Left lung (tissue), 10 donors: ENCODE measurements around the gene ZBTB11. TPM values are rescaled to one million over a fixed set of nuclear protein-coding genes. Genes with fewer than 3 reads are reported as not detected.

Source experiments
- ATAC-seq: fragments of 200-7000 bp; cut with Tn5 transposase; one replicate; pipeline ENCODE4 v1.9.1; 2020; ENCODE audit warnings: moderate library complexity
- DNase-seq, 4 donors: peaks; one replicate each; pipeline ENCODE4 v3.0.0-alpha.2; 2013 to 2020
- H3K27ac ChIP-seq, 2 donors: fragments of 200-600 bp; sonication (generic) in 1 of 2; one replicate each; pipeline versions ENCODE4 v1.5.0 to v1.8.0; 2020 to 2021
- H3K27me3 ChIP-seq, 2 donors: fragments of 200-600 bp; sonication (generic) in 1 of 2; one replicate each; pipeline versions ENCODE4 v1.5.0 to v1.8.0; 2020 to 2021
- H3K36me3 ChIP-seq, 2 donors: fragments of 200-600 bp; sonication (generic) in 1 of 2; one replicate each; pipeline versions ENCODE4 v1.5.0 to v1.8.0; 2020 to 2021
- H3K4me1 ChIP-seq, 2 donors: fragments of 200-600 bp; one replicate each; pipeline ENCODE4 v1.8.0; 2021
- H3K4me3 ChIP-seq, 2 donors: fragments of 200-600 bp; sonication (generic) in 1 of 2; one replicate each; pipeline versions ENCODE4 v1.5.0 to v1.8.0; 2020 to 2021; ENCODE audit warnings: mild to moderate bottlenecking in 1 of 2
- H3K9me3 ChIP-seq, 2 donors: fragments of 200-600 bp; sonication (generic) in 1 of 2; one replicate each; pipeline versions ENCODE4 v1.5.0 to v1.8.0; 2020 to 2021
- CTCF ChIP-seq, 2 donors: fragments of 200-600 bp; sonication (generic) in 1 of 2; IDR thresholded peaks; one replicate each; pipeline versions ENCODE4 v1.5.0 to v1.8.0; 2021; ENCODE audit warnings: antibody characterized with exemption in 2 of 2
- intact Hi-C, 2 donors: fragments of 100-400 bp; cut with DNase I; formaldehyde crosslinking; loops; one replicate each; pipeline versions ENCODE4 v1.11.2 to v1.14.2; 2022
- polyA plus RNA-seq, 6 donors: library from polyadenylated mRNA; unstranded; fragments of 120-200 nt; gene quantifications; one replicate each; pipeline ENCODE4 v1.2.1, GENCODE V29; 2013; ENCODE audit not compliant: insufficient read length in 6 of 6
- total RNA-seq, 2 donors: library from RNA; stranded (reverse); fragmentation: NEBNext Ultra II Directional; extraction: Animal tissue kit (Norgen Biotek cat#: 25700); gene quantifications; one replicate each; pipeline ENCODE4 v1.2.1, GENCODE V29; 2021
- donor health status: DM: no; HTN: yes; CAD: no.
- donor health status: DM: no; HTN: no; CAD: no.

ZBTB11 gene
- total and polyA plus RNA-seq, 8 donors, result 16.6 to 27.7 (median 25.7) TPM

GRCh38 chr3:101629219-101629618 lies 47.7 kb downstream of the ZBTB11 start:
- DNase-seq, result no peak
- intact Hi-C loops, result no loop called here
- no peak for TF ChIP-seq CTCF (IDR thresholded peaks at IDR 0.05)
- H3K4me3 ChIP-seq, result no peak overlapping the region
- H3K4me1 ChIP-seq, result no peaks in the 10 kb centered on the region
- no peak overlapping the region for H3K27ac ChIP-seq
- H3K36me3 ChIP-seq, result no peaks in the 10 kb centered on the region
- H3K9me3 ChIP-seq, result no peaks in the 10 kb centered on the region
- no peak for ATAC-seq
- no peaks in the 10 kb centered on the region for H3K27me3 ChIP-seq

- H3K27me3 ChIP-seq, result no peaks in the 10 kb centered on the region
- H3K27ac ChIP-seq, result no peak overlapping the region
- TF ChIP-seq CTCF (IDR thresholded peaks at IDR 0.05), result no peak
- no peaks in the 10 kb centered on the region for H3K9me3 ChIP-seq
- no peak for ATAC-seq
- intact Hi-C loops, result no loop called here
- H3K4me3 ChIP-seq, result no peak overlapping the region
- no peaks in the 10 kb centered on the region for H3K36me3 ChIP-seq
- no peaks in the 10 kb centered on the region for H3K4me1 ChIP-seq
- DNase-seq, result no peak
Observed at GRCh38 chr3:101625879-101626278, 51.1 kb downstream of the ZBTB11 start.

DNA sequence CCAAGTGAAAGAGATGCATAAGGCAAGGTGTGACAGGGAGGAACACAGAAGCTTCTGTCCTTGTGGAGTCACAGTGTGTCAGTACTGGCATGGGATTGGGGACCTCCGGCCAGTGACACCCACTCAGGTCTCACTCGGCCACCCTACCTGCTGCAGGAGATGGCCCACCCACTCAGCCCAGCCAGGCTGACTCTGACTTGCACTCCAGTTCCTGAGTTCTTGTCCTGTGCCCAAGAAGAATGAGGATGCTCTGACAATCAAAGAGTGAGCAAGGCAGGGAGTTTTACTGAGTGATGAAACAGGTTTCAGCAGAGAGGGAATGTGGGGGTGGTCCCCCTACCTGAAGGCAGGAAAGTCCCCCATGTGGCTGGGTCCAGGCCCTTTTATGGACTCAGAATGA lies 52.1 kb downstream of the ZBTB11 start:
- no peak for ATAC-seq
- no peak for TF ChIP-seq CTCF (IDR thresholded peaks at IDR 0.05)
- Histone ChIP-seq H3K27me3 (no peaks in the 10 kb centered on the region), H3K9me3 (no peaks in the 10 kb centered on the region), H3K4me3 (no peak overlapping the region), H3K36me3 (no peaks in the 10 kb centered on the region), H3K27ac (no peak overlapping the region), H3K4me1 (no peaks in the 10 kb centered on the region)
- intact Hi-C loops, result no loop called here
- DNase-seq, result no peak

DNA sequence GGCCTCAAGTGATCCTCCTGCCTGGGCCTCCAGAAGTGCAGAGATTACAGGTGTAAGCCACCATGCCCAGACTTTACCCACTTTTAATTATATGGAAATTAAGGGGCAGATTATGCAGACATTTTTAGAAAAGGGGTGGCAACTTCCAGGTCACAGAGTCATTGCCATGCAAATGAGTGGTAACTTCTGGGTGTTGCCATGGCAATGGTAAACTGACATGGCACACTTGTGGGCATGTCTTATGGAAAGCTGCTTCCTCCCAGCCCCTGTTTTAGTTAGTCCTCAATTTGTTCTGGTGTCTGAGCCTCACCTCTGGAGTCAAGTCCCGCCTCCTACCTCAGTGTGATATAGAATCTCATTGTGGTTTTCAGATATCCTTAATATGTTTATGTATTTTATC lies 53.3 kb downstream of the ZBTB11 start:
- no peak for TF ChIP-seq CTCF (IDR thresholded peaks at IDR 0.05)
- Histone ChIP-seq H3K36me3 (no peaks in the 10 kb centered on the region), H3K27me3 (no peaks in the 10 kb centered on the region), H3K4me1 (no peaks in the 10 kb centered on the region), H3K27ac (no peak overlapping the region), H3K9me3 (no peaks in the 10 kb centered on the region), H3K4me3 (no peak overlapping the region)
- intact Hi-C loops, result no loop called here
- DNase-seq, result no peak
- ATAC-seq, result no peak

- intact Hi-C loops, result no loop called here
- DNase-seq, result no peak
- no peaks in the 10 kb centered on the region for H3K36me3 ChIP-seq
- H3K4me3 ChIP-seq, result no peak overlapping the region
- no peaks in the 10 kb centered on the region for H3K4me1 ChIP-seq
- no peak overlapping the region for H3K27ac ChIP-seq
- H3K9me3 ChIP-seq, result no peaks in the 10 kb centered on the region
- no peak for TF ChIP-seq CTCF (IDR thresholded peaks at IDR 0.05)
- ATAC-seq, result no peak
- H3K27me3 ChIP-seq, result no peaks in the 10 kb centered on the region
Observed at GRCh38 chr3:101619734-101620133, 57.2 kb downstream of the ZBTB11 start.
